Measurements from ENCODE around the gene KRT3. TPM values are rescaled to one million over a fixed set of nuclear protein-coding genes. Genes with fewer than 3 reads are reported as not detected.

Gene KRT3
- not detected for total RNA-seq (ENCODE audit: unreplicated experiment)
- long read RNA-seq = 0 reads

DNA sequence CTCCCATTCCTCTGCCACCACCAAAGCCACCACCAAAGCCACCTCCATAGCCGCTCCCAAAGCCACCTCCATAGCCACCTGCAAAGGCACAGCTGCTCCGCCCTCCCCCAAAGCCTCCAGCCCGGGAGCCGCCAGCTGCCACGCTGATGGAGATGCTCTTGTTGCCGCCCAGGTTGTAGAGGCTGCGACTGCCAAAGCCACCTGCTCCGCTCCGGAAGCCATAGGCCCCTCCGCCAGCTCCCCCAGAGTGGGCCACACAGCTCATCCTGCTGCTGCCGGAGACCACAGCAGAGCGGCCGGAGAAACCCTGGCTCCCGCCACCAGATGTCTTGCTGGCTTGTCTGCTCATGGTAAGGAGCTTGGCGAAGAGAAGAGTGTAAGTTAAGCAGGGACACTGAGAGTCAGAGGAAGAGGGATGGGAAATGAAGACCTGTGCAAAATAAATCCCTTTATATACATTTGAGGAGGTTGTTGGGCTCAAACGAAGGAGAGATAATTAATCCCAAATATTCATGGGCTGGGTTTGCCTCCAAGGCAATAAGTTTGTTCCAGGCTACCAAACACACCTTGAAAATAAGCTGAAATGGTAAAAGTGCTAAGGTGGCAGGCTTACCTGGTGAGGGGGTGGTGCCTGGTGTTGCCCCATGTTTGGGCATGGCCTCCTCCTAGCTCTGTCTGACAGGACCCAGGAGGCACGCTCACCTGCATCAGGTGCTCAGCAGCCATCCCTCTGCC is at the start of gene KRT3:
TSS of gene KRT3 (minus strand) at position 424 of the 735 bp plus-strand sequence. CDS start at position 349, 75 bp downstream.
- no peak for DNase-seq
- Mint-ChIP-seq H3K36me3 (ENCODE audit: unreplicated experiment) (no peaks in the 10 kb centered on the region), H3K4me3 (ENCODE audit: unreplicated experiment) (no peak within 1 kb of the TSS), H3K4me1 (ENCODE audit: low read depth, unreplicated experiment) (peaks cover 1% of the 10 kb centered on the region), H3K9me3 (ENCODE audit: unreplicated experiment) (peaks cover 2% of the 10 kb centered on the region), H3K27me3 (ENCODE audit: unreplicated experiment) (no peaks in the 10 kb centered on the region), H3K27ac (ENCODE audit: unreplicated experiment) (no peak within 1 kb of the TSS)
- TF ChIP-seq, protein P1, sequence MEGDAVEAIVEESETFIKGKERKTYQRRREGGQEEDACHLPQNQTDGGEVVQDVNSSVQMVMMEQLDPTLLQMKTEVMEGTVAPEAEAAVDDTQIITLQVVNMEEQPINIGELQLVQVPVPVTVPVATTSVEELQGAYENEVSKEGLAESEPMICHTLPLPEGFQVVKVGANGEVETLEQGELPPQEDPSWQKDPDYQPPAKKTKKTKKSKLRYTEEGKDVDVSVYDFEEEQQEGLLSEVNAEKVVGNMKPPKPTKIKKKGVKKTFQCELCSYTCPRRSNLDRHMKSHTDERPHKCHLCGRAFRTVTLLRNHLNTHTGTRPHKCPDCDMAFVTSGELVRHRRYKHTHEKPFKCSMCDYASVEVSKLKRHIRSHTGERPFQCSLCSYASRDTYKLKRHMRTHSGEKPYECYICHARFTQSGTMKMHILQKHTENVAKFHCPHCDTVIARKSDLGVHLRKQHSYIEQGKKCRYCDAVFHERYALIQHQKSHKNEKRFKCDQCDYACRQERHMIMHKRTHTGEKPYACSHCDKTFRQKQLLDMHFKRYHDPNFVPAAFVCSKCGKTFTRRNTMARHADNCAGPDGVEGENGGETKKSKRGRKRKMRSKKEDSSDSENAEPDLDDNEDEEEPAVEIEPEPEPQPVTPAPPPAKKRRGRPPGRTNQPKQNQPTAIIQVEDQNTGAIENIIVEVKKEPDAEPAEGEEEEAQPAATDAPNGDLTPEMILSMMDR (IDR thresholded peaks at IDR 0.05; ENCODE audit: partially characterized antibody, unreplicated experiment) = no peak

DNA sequence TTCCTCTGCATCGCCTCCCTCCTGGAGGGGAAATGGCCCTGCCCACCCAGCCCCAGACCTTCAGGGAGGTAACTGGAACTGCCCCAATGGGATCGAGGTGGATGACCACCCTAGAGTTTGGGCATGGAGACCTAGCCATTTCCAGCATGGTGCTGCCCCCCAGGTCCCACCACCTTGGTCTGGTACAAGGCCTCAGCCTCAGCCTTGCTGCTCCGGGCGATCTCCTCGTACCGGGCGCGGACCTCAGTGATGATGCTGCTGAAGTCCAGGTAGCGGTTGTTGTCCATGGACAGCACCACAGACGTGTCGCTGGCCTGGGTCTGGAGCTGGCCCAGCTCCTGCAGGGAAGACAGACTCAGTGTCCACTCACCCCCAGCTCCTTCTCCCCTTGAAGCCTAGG is 48.5 kb upstream of the KRT3 start:
- peaks cover 7% of the 10 kb centered on the region for H3K27me3 Mint-ChIP-seq (ENCODE audit: unreplicated experiment)
- TF ChIP-seq, protein P1 (IDR thresholded peaks at IDR 0.05; ENCODE audit: partially characterized antibody, unreplicated experiment) = no peak
- H3K27ac Mint-ChIP-seq (ENCODE audit: unreplicated experiment) = no peak overlapping the region
- H3K36me3 Mint-ChIP-seq (ENCODE audit: unreplicated experiment) = no peaks in the 10 kb centered on the region
- peaks cover 6% of the 10 kb centered on the region for H3K9me3 Mint-ChIP-seq (ENCODE audit: unreplicated experiment)
- no peak for DNase-seq
- H3K4me3 Mint-ChIP-seq (ENCODE audit: unreplicated experiment) = no peak overlapping the region
- no peaks in the 10 kb centered on the region for H3K4me1 Mint-ChIP-seq (ENCODE audit: low read depth, unreplicated experiment)

DNA sequence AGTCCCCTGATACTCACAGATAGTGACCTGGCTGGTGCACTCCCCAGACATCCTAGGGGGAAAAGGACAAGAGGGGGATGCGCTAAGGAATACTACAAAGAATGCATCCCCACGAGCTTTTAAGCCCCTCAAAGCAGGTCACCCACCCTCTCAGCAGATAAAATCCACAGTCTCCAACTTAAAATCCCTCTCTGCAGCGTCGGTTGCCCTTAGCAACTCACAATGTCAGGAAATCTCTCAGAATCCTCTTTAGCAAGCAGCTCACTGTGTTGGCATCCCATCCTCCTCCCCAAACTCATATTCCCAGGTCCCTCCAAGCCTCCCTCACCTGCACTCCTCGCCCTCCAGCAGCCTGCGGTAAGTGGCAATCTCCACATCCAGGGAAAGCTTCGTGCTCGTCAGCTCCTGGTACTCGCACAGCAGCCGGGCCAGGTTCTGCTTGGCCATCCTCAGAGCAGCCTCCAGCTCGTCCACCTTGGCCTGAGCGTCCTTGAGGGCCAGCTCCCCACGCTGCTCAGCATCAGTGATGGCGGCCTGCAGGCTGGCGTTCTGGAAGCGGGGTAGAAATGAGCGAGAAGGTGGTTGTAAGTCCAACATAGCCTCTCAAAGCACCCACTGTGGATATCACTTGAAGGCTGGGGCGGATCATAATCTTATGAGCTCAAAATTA is 43.7 kb upstream of the KRT3 start:
- H3K4me1 Mint-ChIP-seq (ENCODE audit: low read depth, unreplicated experiment) = no peaks in the 10 kb centered on the region
- H3K36me3 Mint-ChIP-seq (ENCODE audit: unreplicated experiment) = no peaks in the 10 kb centered on the region
- no peak overlapping the region for H3K27ac Mint-ChIP-seq (ENCODE audit: unreplicated experiment)
- TF ChIP-seq, protein P1 (IDR thresholded peaks at IDR 0.05; ENCODE audit: partially characterized antibody, unreplicated experiment) = no peak
- H3K9me3 Mint-ChIP-seq (ENCODE audit: unreplicated experiment) = peaks cover 6% of the 10 kb centered on the region
- H3K27me3 Mint-ChIP-seq (ENCODE audit: unreplicated experiment) = peaks cover 12% of the 10 kb centered on the region
- H3K4me3 Mint-ChIP-seq (ENCODE audit: unreplicated experiment) = no peak overlapping the region
- no peak for DNase-seq

DNA sequence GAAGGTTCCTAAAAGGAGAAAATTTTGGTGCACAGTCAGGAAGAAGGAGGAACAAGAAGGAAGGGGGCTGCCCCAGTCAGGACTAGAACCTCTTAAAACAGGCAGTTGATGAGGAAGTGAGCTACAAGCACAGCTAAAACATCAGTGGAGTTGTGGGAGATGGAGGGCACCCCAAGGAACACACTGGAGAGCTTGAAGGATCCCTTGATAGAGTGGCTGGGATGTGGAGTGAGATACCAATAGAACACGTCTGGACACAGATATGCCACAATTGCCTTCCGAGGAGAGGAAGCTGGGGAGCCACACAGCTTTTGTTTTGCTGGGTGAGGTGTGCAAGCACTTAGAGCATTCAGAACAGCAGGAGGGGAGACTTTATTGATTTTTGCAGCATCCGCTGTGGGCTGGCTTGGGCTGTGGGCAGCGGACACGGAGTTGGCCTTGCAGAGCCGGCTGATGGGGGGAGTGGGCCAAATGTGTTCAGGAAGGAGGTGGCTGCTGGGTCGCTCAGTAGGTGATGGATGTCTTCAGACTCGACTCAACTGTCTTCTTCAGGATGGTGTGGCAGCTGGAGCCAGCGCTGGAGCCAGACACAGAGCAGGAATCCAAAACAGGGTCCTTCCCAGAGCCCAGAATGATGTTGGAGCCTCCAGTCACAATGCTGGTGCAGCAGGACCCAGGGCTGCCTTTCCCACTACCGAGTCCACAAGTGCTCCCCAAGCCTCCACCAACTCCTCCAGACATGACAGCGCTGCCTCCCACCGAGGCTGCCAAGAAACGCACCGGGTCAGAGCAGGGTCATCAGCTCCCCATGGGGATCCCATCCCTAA is 42.9 kb upstream of the KRT3 start:
- peaks cover 12% of the 10 kb centered on the region for H3K27me3 Mint-ChIP-seq (ENCODE audit: unreplicated experiment)

More for the DNA sequence above, 42.9 kb upstream of the KRT3 start:
- Mint-ChIP-seq H3K9me3 (ENCODE audit: unreplicated experiment) (peaks cover 6% of the 10 kb centered on the region), H3K4me1 (ENCODE audit: low read depth, unreplicated experiment) (no peaks in the 10 kb centered on the region), H3K27ac (ENCODE audit: unreplicated experiment) (no peak overlapping the region), H3K36me3 (ENCODE audit: unreplicated experiment) (no peaks in the 10 kb centered on the region), H3K4me3 (ENCODE audit: unreplicated experiment) (no peak overlapping the region)
- TF ChIP-seq, protein P1 (IDR thresholded peaks at IDR 0.05; ENCODE audit: partially characterized antibody, unreplicated experiment) = no peak
- peak; percentile 27 for DNase-seq

Data from glutamatergic neuron (in vitro differentiated cells).